Heart left ventricle (tissue), 13 donors: ENCODE data around the gene NTMT1.

Source experiments
- POLR2A ChIP-seq, 2 donors: fragments of 450-650 bp; IDR thresholded peaks; one replicate each; pipeline ENCODE4 v1.6.1; 2017; ENCODE audit warnings: antibody characterized with exemption in 2 of 2, mild to moderate bottlenecking in 2 of 2, moderate library complexity in 2 of 2
- TF ChIP-seq, protein P1 (sequence below), 12 donors: fragments of 200-600 bp; sonication (generic) in 4 of 12; IDR thresholded peaks; one replicate each; pipeline versions ENCODE4 v1.5.0 to v1.8.0; 2018 to 2022; ENCODE audit warnings: antibody characterized with exemption in 12 of 12, mild to moderate bottlenecking in 5 of 12
- donor health status: ischemic (EF 13 %, LVEDD 7.1; RV severe dilation, severe dysfunction).
- donor health status: DM: no; HTN: yes; CAD: no.
- donor health status: DM: no; HTN: no; CAD: no.
- donor health status: ischemic (EF 25% LVEDD 6.9; RV normal size, moderate dysfunction).
- donor health status: ischemic (EF 25% LVEDD 5.7; RV mildly dilated, moderate dysfunction).
- donor health status: ischemic (EF 35%, LVEDD 5.7; RV mildly dilated, moderate dysfunction).
- donor health status: nonischemic (EF 11% LVEDD 7.7; RV severe dilation, severe dysfunction).
- donor health status: DM: yes; HTN: yes; CAD: no.
- donor health status: PGD.
- donor health status: ischemic (EF 29% LVEDD 5.4; RV normal size, mild dysfunction).
- donor health status: nonischemic (EF 23%, LVEDD 6.1; RV moderate dilation, normal function).

- TF ChIP-seq, protein P1, sequence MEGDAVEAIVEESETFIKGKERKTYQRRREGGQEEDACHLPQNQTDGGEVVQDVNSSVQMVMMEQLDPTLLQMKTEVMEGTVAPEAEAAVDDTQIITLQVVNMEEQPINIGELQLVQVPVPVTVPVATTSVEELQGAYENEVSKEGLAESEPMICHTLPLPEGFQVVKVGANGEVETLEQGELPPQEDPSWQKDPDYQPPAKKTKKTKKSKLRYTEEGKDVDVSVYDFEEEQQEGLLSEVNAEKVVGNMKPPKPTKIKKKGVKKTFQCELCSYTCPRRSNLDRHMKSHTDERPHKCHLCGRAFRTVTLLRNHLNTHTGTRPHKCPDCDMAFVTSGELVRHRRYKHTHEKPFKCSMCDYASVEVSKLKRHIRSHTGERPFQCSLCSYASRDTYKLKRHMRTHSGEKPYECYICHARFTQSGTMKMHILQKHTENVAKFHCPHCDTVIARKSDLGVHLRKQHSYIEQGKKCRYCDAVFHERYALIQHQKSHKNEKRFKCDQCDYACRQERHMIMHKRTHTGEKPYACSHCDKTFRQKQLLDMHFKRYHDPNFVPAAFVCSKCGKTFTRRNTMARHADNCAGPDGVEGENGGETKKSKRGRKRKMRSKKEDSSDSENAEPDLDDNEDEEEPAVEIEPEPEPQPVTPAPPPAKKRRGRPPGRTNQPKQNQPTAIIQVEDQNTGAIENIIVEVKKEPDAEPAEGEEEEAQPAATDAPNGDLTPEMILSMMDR (IDR thresholded peaks at IDR 0.05), result no peak
- TF ChIP-seq POLR2A (IDR thresholded peaks at IDR 0.05), result no peak
Observed at GRCh38 chr9:129644365-129644764, 18.4 kb downstream of the NTMT1 start.
